Osteoblast (primary cell): ENCODE data around the gene RNF145. TPM values are rescaled to one million over a fixed set of nuclear protein-coding genes. Genes with fewer than 3 reads are reported as not detected.

Experiments used
- DNase-seq: peaks from one replicate; pipeline ENCODE4 v3.0.0; 2011; ENCODE audit warnings: low spot score, mixed read lengths; ENCODE audit not compliant: insufficient read length; ENCODE audit errors: missing footprints
- H2AFZ ChIP-seq: 2 replicates; pipeline ENCODE4 v1.6.0; 2011; ENCODE audit warnings: mild to moderate bottlenecking, low read length
- H3K27ac ChIP-seq: 2 replicates; pipeline ENCODE4 v1.5.1; 2011; ENCODE audit warnings: mild to moderate bottlenecking, low read depth, low read length, moderate library complexity
- H3K27me3 ChIP-seq: 2 replicates; pipeline ENCODE4 v1.6.0; 2012; ENCODE audit warnings: mild to moderate bottlenecking, control low read depth, inconsistent platforms, low read length, moderate library complexity; ENCODE audit not compliant: insufficient read depth
- H3K36me3 ChIP-seq: 2 replicates; pipeline ENCODE4 v1.5.1; 2011; ENCODE audit warnings: mild to moderate bottlenecking, low read length, control low read depth, moderate library complexity; ENCODE audit not compliant: insufficient read depth
- H3K4me1 ChIP-seq: 2 replicates; pipeline ENCODE4 v1.5.1; 2011; ENCODE audit warnings: mild to moderate bottlenecking, low read length, control low read depth, moderate library complexity; ENCODE audit not compliant: insufficient read depth
- H3K4me2 ChIP-seq: 2 replicates; pipeline ENCODE4 v1.6.0; 2011; ENCODE audit warnings: mild to moderate bottlenecking, low read length; ENCODE audit not compliant: insufficient read depth
- H3K4me3 ChIP-seq: fragments of 200-600 bp; sonication (generic); 3 replicates; pipeline ENCODE4 v1.5.1; 2012; ENCODE audit warnings: mild to moderate bottlenecking, low read length, inconsistent platforms; ENCODE audit not compliant: insufficient read depth
- H3K79me2 ChIP-seq: 2 replicates; pipeline ENCODE4 v1.6.0; 2012; ENCODE audit warnings: mild to moderate bottlenecking, low read length, control low read depth, inconsistent platforms; ENCODE audit not compliant: insufficient read depth
- H3K9me3 ChIP-seq: 2 replicates; pipeline ENCODE4 v1.5.1; 2011; ENCODE audit warnings: low read depth, low read length, control low read depth
- H4K20me1 ChIP-seq: 2 replicates; pipeline ENCODE4 v1.6.0; 2012; ENCODE audit warnings: mild to moderate bottlenecking, low read length, control low read depth; ENCODE audit not compliant: insufficient read depth
- CTCF ChIP-seq: IDR thresholded peaks from 2 replicates; pipeline ENCODE4 v1.5.1; 2011; ENCODE audit warnings: mild to moderate bottlenecking, low read depth, low read length, moderate library complexity; ENCODE audit errors: extremely low read depth
- small RNA-seq: library from RNA; depleted of rRNA; stranded (forward); fragments of <200 nt; gene quantifications from one replicate; pipeline ENCODE3, GENCODE V24; 2012
- total RNA-seq: library from RNA; depleted of rRNA; stranded (reverse); fragments of >200 nt; gene quantifications from 2 replicates; pipeline ENCODE4 v1.2.3, GENCODE V29; 2012

Gene RNF145
- total RNA-seq, 1 donor = 38.4 TPM

- Histone ChIP-seq H3K4me2 (no peak overlapping the region), H3K27ac (no peak overlapping the region), H3K4me1 (no peaks in the 10 kb centered on the region), H3K27me3 (no peaks in the 10 kb centered on the region), H3K4me3 (no peak overlapping the region), H3K9me3 (no peaks in the 10 kb centered on the region), H4K20me1 (no peaks in the 10 kb centered on the region), H3K36me3 (no peaks in the 10 kb centered on the region), H3K79me2 (no peaks in the 10 kb centered on the region), H2AFZ (no peak overlapping the region)
- no peak for DNase-seq
- TF ChIP-seq CTCF = no peak
Measured at GRCh38 chr5:159113405-159113804, 95.9 kb downstream of the RNF145 start.

DNA sequence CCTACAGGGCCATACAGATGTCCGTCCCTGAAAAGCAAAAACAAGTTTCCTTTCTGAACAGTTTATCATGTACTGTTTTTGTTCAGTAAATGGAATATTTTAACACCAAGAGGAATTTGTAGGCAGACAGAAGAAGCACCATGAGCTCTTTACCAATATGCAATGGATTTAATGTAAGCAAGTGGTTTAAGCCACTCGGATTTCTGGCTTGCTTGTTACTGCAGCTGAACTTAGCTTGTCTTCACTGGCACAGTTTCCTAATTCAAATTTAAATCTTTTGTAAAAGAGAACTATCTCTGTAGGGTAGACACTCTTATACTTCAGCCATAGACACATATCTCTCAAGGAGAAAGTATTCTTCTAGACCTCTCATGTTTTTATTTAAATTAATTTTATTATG, 96.9 kb downstream of the RNF145 start:
- H2AFZ ChIP-seq = no peak overlapping the region
- DNase-seq = no peak
- H3K27me3 ChIP-seq = no peaks in the 10 kb centered on the region
- H4K20me1 ChIP-seq = no peaks in the 10 kb centered on the region
- H3K27ac ChIP-seq = no peak overlapping the region
- H3K4me2 ChIP-seq = no peak overlapping the region
- no peaks in the 10 kb centered on the region for H3K9me3 ChIP-seq
- H3K4me1 ChIP-seq = no peaks in the 10 kb centered on the region
- no peak overlapping the region for H3K4me3 ChIP-seq
- no peaks in the 10 kb centered on the region for H3K79me2 ChIP-seq
- TF ChIP-seq CTCF = no peak
- no peaks in the 10 kb centered on the region for H3K36me3 ChIP-seq

Small RNAs within 50 kb of the gene (small RNA-seq; reads per million reads assigned to genes)
- gene RF00263 = not detected

Other genes with a start within 250 kb of the RNF145 start
- 66.2 and 72.2 TPM in 2 replicates for gene EBF1, start 109.6 kb downstream of the RNF145 start, total RNA-seq
- gene UBLCP1, start 53.7 kb upstream of the RNF145 start, total RNA-seq = 36.9 and 37.1 TPM in 2 replicates
- not detected in 2 replicates for gene IL12B, start 120.9 kb upstream of the RNF145 start, total RNA-seq